HS-5 (cell line): ENCODE data around the gene ACOX3.
"Not testable (repeated sequence)": the region's sequence is repeated elsewhere in the genome, so short reads cannot be mapped to it uniquely, and the experiment has no call there.

Experiments
- DNase-seq: peaks from one replicate; pipeline ENCODE4 v3.0.0-alpha.2; 2012; ENCODE audit warnings: low read depth

The ACOX3 gene

DNA sequence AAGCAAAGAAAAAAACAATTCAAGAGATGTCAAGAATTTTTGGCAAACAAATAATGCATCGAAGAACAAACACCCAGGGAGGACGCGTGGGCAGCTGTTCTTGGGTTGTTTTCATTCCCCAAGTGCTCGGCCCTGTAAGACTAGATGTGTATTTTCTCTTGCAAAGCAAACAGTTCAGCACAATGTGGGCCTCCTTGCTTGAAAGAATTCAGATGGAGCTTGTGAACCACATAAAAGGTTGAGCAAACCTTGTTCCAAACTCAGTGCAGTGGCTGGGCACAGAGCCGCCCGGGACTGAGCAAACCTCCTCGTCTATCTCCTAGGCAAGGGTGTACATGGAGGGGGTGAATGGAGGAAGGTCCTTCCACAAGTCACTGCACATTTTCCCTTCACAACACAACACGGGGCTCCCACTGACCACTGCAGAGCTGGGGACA lies 88.6 kb downstream of the ACOX3 start:
- no peak for DNase-seq

DNA sequence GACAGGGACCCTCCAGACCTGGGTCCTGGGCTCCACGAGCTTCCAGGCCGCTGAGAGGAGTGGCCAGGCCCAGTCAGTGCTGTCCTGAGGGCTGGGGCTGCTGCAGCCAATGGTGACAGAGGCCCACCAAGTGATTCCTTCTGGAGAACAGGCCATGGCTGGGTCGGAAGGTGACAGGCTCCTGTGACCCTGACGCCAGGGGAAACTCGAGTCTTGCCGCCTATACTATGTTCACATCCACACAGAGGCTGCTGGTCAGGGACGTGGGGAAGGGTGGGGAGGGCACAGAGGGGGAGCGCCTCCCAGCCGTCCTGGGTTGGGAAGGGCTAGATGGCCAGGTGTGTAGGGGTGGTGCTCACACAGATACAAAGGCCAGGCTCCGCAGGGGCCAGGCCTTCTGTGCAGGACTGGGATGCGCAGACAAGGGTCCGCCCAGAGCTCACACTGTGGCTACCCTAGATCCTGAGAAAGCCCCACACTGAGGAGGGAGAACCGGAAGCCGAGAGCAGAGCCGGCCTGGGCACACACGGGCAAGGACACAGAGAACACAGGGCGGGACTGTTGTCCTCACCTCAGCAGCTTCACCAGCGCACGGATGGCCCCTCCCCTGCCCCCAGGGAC lies 89.6 kb downstream of the ACOX3 start:
- no peak for DNase-seq

DNA sequence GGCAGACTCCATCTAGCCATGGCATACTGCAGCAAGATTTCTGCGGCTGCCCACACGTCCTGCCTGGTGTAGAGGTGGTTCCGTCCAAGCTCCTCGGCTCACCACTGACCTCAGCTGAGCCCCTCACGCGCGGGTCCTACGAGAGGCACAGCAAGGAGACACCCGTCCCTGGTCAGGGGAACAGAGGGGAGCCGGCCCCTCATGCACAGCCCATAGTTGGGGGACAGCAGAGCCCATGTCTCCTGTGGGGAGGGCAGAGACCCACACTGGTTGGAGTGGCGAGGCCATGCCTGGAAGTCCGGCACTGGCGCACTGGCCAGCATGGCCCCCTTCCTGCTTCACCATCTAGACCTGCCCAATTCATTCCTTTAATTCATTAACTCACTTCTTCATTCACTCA lies 90.2 kb downstream of the ACOX3 start:
- DNase-seq, result no peak

DNA sequence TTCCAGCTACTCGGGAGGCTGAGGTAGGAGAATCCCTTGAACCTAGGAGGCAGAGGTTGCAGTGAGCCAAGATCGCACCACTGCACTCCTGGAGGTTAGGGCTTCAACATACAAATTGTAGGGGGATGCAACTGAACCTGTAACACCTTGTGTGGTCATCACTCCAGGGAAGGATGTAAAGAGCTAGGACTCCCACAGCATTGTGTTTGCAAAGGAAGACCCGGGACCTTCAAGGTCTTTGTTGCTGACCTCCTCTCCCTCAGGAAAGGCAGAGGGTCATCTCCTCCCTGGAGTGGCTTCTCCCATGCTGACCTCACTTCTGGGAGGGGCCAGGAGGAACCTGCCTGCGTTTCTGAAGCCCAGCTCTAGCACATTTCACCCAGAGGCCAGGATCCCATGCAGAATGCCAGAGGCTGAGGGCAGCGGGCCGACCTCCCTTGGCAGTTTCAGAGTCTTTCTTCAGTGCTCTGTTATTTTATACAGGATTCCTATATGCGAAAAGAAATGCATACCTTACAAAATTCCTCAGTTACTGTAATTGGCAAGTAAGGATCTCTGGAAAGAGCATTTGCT lies 90.8 kb downstream of the ACOX3 start:
- DNase-seq, result no peak

DNA sequence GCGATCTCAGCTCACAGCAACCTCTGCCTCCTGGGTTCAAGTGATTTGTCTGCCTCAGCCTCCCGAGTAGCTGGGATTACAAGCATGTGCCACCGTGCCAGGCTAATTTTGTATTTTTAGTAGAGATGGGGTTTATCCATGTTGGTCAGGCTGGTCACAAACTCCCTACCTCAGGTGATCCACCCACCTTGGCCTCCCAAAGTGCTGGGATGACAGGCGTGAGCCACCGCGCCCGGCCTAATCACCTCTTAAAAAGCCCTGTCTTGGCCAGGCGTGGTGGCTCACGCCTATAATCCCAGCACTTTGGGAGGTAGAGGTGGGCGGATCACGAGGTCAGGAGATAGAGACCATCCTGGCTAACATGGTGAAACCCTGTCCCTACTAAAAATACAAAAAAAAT lies 91.3 kb downstream of the ACOX3 start:
- DNase-seq, result not testable (repeated sequence)

DNA sequence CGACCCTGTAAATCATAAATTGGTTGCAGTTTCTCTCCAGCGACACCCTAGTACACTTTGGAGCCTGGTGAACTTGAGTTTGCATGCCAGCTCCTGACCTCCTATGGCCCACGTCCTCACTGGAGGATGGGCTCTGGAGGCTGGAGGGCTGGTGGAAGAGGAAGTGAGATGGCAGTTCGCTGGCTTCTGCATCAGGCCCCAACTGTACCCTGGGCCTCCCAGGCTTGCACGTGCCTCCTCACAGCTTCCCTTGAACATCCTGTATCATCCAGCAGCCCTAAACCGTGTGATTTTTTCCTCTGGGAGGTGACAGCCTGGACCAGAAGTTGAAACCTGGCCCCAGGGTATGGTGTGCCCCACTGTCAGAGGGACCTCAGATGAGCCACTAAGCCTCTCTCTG lies 92.5 kb downstream of the ACOX3 start:
- DNase-seq, result no peak

DNA sequence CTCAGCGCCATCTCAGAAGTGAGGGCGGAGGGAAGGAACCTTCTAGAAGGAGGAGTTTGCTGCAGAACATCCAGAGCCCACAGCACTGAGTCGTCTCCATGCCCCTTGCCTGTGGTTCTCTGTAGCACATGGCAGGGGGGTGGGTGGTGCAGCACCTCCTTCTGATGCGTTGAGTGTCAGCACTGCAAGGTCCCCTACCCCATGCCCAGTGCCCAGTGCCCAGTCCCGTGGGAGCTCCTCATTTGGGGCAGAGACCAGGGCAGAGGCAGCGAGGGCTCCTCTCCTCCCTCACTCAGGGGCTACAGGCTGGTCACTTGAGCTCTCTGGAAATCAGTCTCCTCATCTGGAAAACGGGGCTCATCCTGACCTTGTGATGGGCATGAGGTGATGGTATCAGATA lies 92.9 kb downstream of the ACOX3 start:
- no peak for DNase-seq

DNA sequence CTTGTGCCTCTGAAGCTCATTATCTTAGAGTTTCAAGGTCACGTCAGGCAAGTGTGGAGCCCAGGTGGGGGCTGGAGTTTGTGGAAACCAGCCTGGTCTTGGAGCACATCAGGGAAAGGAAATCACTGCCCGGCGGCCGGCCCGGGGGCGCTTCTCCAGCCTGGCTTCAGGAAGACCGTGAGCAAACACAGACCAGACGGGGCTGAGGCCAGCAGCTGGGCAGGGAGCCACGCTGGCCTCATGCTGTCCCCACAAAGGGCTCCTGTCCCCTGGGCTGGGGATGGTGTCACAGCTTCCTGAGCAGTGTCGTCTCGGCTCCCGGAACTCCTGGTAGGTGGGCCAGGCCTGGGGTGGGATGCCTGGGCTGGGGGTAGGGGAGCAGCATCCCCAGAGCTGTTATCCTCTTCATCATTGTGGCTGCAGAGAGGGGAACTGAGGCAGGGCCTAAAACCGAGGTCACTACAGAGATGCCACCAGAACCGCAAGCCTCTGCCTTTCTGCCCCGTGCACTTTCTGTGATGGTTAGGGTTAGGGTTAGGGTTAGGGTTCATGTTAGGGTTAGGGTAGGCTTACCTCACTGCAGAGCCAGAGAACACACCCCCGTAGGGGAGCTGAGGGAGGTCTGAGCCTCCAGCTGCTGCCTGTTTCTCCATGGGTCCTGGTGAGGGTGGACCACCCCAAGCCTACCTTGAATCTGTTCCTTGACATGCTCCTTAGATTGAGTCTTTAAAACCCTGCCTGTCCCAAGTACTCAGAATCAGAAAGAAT lies 93.5 kb downstream of the ACOX3 start:
- no peak for DNase-seq

DNA sequence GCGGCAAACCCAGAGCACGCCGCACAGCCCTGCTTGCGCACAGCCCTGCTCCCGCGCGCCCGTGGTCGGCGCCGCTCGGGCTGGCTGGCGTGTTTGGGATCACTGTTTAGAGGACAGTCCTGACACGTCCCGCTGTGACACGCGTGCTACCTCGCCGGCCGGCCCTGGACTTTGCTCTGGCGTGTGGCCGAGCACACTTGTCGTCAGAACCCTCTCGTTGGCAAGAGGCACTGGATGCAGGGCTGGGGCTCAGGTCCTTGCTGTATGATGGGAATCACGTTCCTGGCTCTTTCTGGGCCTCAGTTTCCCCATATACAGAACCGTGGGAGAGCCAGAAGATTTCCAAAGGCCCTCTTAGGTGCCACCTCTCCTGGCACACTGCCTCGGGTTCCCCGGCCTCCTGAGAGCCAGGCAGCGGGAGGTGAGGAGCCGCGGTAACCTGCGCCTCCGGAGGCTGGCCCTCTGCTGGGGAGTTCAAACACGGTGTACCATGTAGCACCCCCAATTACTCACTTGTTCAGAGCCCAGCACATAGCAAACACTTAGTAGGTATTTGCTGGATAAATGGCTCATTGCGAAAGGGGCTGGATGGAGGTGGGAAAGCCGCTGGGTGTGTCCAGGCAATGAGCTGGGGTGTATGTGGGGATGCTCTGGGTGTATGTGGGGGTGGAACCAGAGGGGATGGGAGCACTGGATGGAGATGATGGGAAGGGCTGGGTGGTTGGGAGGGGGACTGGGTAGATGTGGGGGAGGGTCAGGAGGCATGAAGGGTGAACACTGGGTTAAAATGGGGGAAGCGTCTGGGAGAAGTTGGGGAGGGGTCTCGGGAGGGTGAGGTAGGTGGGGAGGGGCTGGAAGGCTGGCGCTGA lies 94.3 kb downstream of the ACOX3 start:
- DNase-seq, result no peak

DNA sequence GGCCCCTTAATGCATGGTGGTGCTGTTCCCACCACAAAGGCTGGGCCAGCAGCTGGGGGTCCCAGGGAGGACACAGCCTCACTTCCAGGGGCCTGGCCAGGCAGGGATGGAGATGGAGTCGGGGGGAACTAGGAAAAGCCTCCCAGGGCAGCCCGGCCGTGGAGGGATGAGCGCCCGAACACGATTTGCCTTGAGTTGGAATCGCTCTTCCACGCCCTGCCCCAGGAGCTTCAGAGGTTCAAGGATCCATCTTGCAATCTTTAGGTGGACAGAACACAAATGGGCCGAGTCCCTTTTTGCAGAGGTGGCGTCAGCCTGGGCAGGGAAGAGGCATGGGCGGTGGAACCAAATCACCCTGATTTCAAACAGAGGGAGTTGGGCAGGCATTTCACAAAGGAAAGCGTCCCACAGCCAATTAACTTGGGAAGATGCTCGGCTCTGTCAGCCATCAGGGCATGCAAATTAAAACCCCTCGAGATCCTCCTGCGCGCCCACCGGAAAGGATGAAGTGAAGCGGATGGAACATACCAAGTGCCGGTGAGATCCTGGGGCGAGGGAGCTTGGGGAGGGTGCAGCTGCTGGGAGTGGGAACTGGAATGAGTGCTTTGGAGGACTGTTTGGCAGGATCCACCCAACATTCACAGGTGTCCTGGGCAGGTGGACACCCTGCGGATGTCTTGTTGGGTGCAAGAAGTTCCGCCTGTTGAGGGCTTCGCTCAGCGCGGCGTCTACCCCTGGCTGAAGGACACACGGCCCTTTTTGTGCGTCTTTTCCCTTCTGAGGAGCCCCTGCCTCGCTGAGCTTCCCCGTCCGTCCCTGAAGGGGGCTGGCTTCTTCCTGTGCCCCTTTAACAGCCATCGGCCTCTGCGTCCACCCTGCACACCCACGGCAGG lies 95.2 kb downstream of the ACOX3 start:
- no peak for DNase-seq

DNA sequence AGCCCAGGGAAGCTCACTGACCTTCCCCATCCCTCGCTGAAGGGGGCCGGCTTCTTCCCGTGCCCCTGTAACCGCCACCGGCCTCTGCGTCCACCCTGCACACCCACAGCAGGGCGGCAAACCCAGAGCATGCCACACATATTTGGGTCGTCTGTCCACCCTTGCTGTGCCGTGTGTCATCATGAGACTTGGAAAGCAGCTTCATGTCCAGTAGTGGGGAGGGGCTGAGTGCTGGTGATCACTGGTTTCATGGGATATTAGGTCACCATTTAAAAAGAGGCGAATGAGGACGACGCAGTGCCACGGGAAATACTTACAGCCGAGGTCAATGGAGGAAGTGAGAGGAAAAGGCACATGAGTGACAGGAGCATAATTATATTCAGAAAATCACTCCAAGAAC lies 96.1 kb downstream of the ACOX3 start:
- DNase-seq, result no peak

DNA sequence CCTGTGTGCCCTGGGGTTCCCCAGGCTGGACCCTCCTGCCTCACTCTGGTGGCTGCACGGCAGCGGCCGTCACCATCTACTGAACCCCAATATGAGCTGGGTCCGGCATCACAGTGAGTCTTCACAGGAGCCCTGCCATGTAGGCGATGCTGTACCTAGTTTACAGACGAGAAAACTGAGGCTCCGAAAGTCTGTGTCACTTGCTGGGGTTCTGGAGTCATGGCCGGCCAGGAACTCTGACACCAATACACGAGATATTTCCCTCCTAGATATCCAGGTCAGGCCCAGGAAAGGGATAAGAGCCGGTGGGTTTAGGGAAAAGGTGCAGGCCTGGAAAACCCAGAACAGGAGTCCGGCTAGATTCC lies 96.6 kb downstream of the ACOX3 start:
- DNase-seq, result no peak

DNA sequence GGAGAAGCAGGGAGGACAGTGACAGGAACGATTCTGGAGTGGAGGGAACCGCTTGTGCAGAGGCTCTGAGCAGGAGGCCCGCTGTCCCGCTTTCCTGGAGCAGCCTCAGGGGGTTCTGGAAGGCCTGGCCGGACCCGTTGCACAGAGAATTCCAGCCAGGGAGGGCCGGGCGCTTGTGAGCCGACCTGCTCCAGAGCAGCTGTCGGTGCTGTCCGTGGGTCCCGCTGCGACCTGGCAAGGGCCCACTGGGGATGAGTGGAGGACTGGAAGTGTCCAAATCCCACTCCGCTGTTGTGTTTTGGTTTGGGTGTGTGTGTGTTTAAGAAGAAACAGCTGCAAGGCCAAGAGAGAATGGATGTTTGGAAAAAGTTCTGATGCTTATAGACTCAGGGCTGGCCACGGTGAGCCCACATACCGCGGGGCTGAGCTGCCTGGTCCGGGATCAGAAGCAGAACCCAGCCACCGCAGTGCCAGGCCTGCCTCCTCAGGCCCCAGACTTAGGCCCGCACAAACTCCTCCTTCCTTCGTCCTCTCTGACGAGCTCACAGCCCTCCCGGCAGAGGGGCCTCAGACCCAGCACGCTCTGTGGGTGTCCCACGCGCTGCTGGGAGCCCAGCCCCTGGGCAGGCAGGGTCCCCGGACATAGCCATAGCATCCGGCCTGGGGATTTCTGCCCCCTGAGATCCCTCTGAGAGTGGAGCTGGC lies 97.1 kb downstream of the ACOX3 start:
- DNase-seq, result no peak

DNA sequence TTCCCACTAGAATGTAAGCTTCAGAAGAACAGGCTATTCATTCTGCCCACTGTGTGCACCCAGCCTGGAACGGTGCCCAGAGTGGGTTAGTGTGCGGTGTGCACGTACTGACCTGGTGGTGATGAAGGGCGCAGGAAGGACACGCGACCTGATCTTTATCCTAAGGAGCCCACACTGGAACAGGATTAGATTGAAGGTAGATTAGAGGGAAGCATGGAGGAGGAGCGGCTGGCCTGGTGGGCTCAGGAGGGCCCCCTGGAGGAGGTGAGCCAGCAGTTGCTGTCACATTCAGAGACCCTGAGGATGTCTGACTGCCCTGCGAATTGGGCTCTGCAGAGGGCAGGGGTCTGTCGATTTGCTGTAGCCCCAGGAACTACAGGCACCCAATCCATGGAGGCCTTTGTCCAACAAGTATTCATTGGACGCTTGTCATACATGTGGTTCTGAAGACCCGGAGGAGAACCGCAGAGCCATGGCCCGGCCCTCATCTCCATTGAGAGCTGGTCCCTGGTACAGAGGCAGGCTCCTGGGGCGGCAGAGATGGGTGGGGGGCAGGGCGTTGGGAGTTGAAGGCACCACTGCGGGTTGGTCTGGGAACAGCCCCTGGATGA lies 97.8 kb downstream of the ACOX3 start:
- DNase-seq, result no peak

DNA sequence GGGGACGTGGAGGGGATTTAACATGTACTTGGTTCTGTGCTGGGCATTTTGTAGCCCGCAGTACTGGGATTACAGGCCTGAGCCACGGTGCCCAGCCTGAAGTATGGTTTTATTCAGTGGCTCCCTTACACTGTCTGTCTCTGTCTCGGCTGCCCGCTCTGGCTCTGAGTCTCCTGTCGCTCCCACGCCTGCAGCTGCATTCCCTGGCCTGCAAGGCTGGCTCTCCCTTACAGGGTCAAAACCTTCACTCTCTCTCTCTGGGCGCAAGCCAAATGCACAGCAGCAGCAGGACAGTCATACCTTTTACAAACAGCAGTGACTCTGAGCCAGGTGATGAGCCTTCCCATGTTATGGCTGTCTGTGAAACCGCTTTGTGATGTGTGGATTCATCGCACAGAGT lies 98.8 kb downstream of the ACOX3 start:
- DNase-seq, result no peak

DNA sequence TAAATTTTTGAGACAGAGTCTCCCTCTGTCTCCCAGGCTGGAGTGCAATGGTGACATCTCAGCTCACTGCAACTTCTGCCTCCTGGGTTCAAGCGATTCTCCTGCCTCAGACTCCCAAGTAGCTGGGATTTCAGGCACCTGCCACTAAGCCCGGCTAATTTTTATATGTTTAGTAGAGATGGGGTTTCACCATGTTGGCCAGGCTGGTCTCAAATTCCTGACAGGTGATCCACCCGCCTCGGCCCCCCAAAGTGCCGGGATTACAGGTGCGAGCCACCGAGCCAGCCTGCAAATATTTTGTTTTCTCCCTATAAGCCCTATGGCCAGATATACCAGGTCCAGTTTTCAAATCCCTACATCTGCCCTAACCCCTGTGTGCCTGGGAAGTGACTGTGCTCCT lies 99.2 kb downstream of the ACOX3 start:
- not testable (repeated sequence) for DNase-seq

DNA sequence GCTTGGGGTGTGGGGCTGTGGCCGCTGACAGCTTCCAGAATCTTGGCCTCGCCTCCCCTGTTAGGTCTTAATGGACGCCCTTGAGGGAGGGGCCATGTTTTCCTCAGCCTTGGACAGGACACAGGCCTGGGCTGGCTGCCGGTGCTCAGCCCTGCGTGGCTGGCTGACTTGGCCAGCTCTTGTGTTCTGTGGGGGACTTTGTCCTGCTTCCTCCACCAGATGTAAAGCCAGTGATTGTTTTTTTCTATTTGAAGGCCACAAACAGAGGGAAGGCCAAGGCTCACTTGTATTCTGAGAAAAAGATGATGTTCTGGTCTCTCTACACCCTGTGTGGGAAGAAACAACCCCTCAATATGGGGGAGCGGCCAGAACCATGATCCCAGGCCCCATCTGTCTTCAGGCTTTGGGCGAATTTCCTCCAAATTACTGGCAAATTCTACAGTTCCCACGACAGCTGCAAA lies 99.7 kb downstream of the ACOX3 start:
- DNase-seq, result no peak

DNA sequence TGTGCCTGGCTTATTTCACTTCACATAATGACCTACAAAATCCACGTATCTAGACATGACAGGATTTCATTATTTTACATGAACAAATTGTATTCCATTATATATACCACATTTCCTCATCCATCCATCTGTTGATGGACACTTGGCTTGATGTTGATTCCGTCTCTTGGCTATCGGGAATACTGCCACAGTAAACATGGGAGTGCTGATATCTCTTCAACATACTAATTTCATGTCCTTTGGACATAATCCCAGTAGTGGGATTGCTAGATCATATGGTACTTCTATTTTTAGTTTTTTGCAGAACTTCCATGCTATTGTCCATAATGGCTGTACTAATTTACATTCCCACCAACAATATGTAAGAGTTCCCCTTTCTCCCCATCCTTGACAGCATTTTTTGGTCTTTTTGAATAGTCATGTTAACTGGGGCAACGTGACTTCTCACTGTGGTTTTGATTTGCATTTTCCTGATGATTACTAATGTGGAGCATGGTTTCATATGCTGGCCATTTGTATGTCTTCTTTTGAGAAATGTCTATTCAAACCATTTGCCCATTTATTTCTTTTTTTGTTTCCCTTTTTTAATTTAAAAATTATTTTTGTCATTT lies 102.1 kb downstream of the ACOX3 start:
- DNase-seq, result no peak

DNA sequence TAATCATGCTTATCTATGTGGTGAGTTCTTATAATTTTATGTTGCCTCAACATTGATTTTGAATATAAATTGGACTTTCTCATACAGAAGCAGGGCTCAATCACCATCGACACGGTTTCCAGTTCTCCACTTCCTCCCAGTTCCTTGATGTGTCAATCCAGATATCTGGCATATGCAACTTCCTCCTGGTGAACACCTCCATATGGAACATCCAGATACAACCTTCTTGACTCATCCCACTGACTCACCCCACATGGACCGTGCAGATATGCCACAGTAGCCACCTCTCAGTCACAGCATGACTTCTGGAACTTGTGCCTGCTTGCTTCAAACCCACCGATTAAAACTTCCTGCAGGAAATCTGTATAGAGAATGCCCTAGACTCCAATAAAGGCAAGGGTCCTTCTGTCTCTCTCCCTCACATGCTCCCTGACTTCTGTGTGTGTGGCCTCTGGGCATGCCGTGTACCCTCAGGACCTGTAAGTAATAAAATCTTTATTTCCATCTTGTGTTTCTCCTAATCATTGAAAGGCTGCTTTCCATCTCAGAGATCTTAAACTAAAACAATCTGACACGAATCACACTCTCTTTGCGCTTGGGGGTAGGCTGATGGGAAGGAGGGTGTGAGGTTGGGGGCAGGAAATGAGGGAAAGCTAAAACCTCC lies 104.0 kb downstream of the ACOX3 start:
- peak; percentile 44 for DNase-seq
